Lung (tissue), 12 donors: ENCODE data around the gene DTYMK. TPM values are rescaled to one million over a fixed set of nuclear protein-coding genes. Genes with fewer than 3 reads are reported as not detected.

Source experiments
- ATAC-seq: fragments of 200-7000 bp; cut with Tn5 transposase; one replicate; pipeline ENCODE4 v1.9.1; 2020; ENCODE audit warnings: moderate number of reproducible peaks; ENCODE audit not compliant: insufficient read depth, low FRiP score
- DNase-seq, 3 donors: peaks; one replicate each; pipeline ENCODE4 v3.0.0-alpha.2; 2013 to 2017
- H3K27ac ChIP-seq, 2 donors: one replicate each; pipeline ENCODE4 v1.5.1; 2013; ENCODE audit warnings: mild to moderate bottlenecking in 2 of 2, moderate library complexity in 2 of 2, control low read depth in 1 of 2, inconsistent platforms in 1 of 2, low read depth in 1 of 2, low read length in 1 of 2
- H3K27me3 ChIP-seq, 3 donors: one replicate each; pipeline ENCODE4 v1.5.1; 2013; ENCODE audit warnings: low read length in 2 of 3; ENCODE audit not compliant: control insufficient read depth in 3 of 3, insufficient read depth in 3 of 3
- H3K36me3 ChIP-seq, 4 donors: one replicate each; pipeline ENCODE4 v1.5.1; 2013; ENCODE audit warnings: low read length in 4 of 4, mild to moderate bottlenecking in 1 of 4, moderate library complexity in 1 of 4; ENCODE audit not compliant: control insufficient read depth in 4 of 4, insufficient read depth in 4 of 4
- H3K4me1 ChIP-seq, 5 donors: one replicate each; pipeline ENCODE4 v1.5.1; 2013; ENCODE audit warnings: low read length in 5 of 5, mild to moderate bottlenecking in 2 of 5, moderate library complexity in 1 of 5; ENCODE audit not compliant: control insufficient read depth in 5 of 5, insufficient read depth in 5 of 5
- H3K4me3 ChIP-seq: one replicate; pipeline ENCODE4 v1.5.1; 2013; ENCODE audit warnings: mild to moderate bottlenecking, control low read depth, moderate library complexity
- H3K9ac ChIP-seq, 2 donors: one replicate each; pipeline ENCODE4 v1.5.1; 2013; ENCODE audit warnings: low read length in 2 of 2, control low read depth in 1 of 2; ENCODE audit not compliant: insufficient read depth in 1 of 2
- H3K9me3 ChIP-seq, 4 donors: one replicate each; pipeline ENCODE4 v1.5.1; 2013; ENCODE audit warnings: low read length in 3 of 4, mild to moderate bottlenecking in 1 of 4, moderate library complexity in 1 of 4; ENCODE audit not compliant: control insufficient read depth in 4 of 4, insufficient read depth in 3 of 4
- WGBS, 2 donors: extraction: QIAGEN DNeasy Blood & Tissue Kit; methylation state at CpG; one replicate each; pipeline ENCODE4 v1.1.7; 2013; 5-methylcytosine and 5-hydroxymethylcytosine counted together
- polyA plus RNA-seq, 2 donors: library from polyadenylated mRNA; stranded (reverse); fragments of 200-250 nt; gene quantifications; one replicate each; pipeline ENCODE4 v1.2.1, GENCODE V29; 2013
- total RNA-seq, 2 donors: library from RNA; depleted of rRNA in 1 of 2; stranded (reverse); fragments of >200 nt in 1 of 2; gene quantifications; one replicate each; pipeline ENCODE4 v1.2.1, GENCODE V29; 2014 to 2021
- TF ChIP-seq, protein P1 (sequence below): IDR thresholded peaks from 2 replicates; pipeline ENCODE4 v1.5.1; 2012; ENCODE audit warnings: mild to moderate bottlenecking; ENCODE audit errors: control extremely low read depth, extremely low read depth
- donor health status: control.
- donor health status: control.
- donor health status: Bipolar disorder and iron deficiency.
- donor health status: healthy.
- donor health status: DM: yes; HTN: yes; CAD: no.

DTYMK gene
- total and polyA plus RNA-seq, 4 donors, result 15.6 to 24.3 (median 19.7) TPM

DNA sequence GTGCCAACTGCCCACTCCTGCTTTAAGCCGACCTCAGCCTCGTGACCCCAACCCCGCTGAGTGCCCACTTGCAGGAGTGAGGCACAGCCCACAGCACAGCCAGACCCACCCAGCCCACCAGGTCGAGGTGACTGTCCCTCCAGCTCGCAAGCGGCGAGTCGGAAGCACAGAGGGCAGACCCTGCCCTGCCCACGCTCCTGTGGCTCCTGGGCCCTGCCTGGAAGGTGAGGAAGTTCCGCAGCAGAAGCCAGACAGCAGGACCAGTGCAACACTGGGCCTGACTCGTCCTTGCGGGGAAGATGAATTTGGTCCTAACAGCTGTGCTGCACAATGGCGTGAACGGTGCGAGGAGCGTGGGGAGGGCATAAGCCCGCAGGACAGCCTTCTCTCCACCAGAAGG is 9.9 kb downstream of the DTYMK start:
- WGBS, 2 donors, result 91 to 95% methylated on average over 17 of the region's 17 CpGs
- ATAC-seq (no peak), DNase-seq (no peak)
- H3K36me3 ChIP-seq, result peaks cover 0 to 50% (median 20%) of the 10 kb centered on the region in 4 donors
- no peak overlapping the region for H3K9ac ChIP-seq
- H3K27me3 ChIP-seq, result no peaks in the 10 kb centered on the region
- no peak overlapping the region for H3K4me3 ChIP-seq
- H3K4me1 ChIP-seq, result no peaks in the 10 kb centered on the region
- no peak overlapping the region for H3K27ac ChIP-seq
- no peaks in the 10 kb centered on the region for H3K9me3 ChIP-seq
- TF ChIP-seq, protein P1, sequence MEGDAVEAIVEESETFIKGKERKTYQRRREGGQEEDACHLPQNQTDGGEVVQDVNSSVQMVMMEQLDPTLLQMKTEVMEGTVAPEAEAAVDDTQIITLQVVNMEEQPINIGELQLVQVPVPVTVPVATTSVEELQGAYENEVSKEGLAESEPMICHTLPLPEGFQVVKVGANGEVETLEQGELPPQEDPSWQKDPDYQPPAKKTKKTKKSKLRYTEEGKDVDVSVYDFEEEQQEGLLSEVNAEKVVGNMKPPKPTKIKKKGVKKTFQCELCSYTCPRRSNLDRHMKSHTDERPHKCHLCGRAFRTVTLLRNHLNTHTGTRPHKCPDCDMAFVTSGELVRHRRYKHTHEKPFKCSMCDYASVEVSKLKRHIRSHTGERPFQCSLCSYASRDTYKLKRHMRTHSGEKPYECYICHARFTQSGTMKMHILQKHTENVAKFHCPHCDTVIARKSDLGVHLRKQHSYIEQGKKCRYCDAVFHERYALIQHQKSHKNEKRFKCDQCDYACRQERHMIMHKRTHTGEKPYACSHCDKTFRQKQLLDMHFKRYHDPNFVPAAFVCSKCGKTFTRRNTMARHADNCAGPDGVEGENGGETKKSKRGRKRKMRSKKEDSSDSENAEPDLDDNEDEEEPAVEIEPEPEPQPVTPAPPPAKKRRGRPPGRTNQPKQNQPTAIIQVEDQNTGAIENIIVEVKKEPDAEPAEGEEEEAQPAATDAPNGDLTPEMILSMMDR, result no peak

DNA sequence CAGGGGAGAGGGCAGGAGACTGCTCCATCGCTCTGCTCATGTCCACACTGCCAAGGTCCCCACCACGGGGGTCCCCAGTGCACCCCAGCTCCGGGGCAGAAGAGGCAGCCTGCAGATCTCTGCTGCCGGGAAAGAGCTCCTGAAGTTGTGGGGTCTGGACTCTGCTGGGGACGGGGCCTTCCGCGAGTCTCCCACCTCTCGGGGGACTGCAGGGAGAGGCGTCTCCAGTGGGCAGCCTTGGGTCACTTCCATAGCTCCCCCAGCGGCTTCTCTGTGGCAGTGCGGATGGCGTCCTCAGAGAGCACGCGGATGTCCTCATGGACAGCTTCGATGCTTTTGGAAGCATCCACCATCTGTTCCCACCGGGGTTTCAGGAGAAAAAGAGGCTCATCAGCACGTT is 10.7 kb downstream of the DTYMK start:
- H3K36me3 ChIP-seq, result peaks cover 0 to 54% (median 21%) of the 10 kb centered on the region in 4 donors
- no peaks in the 10 kb centered on the region for H3K4me1 ChIP-seq
- DNase-seq (no peak), ATAC-seq (no peak)
- TF ChIP-seq, protein P1, result no peak
- no peak overlapping the region for H3K9ac ChIP-seq
- no peak overlapping the region for H3K4me3 ChIP-seq
- WGBS, 2 donors, result 88 to 96% methylated on average over 17 of the region's 17 CpGs
- no peaks in the 10 kb centered on the region for H3K9me3 ChIP-seq
- no peak overlapping the region for H3K27ac ChIP-seq
- no peaks in the 10 kb centered on the region for H3K27me3 ChIP-seq

DNA sequence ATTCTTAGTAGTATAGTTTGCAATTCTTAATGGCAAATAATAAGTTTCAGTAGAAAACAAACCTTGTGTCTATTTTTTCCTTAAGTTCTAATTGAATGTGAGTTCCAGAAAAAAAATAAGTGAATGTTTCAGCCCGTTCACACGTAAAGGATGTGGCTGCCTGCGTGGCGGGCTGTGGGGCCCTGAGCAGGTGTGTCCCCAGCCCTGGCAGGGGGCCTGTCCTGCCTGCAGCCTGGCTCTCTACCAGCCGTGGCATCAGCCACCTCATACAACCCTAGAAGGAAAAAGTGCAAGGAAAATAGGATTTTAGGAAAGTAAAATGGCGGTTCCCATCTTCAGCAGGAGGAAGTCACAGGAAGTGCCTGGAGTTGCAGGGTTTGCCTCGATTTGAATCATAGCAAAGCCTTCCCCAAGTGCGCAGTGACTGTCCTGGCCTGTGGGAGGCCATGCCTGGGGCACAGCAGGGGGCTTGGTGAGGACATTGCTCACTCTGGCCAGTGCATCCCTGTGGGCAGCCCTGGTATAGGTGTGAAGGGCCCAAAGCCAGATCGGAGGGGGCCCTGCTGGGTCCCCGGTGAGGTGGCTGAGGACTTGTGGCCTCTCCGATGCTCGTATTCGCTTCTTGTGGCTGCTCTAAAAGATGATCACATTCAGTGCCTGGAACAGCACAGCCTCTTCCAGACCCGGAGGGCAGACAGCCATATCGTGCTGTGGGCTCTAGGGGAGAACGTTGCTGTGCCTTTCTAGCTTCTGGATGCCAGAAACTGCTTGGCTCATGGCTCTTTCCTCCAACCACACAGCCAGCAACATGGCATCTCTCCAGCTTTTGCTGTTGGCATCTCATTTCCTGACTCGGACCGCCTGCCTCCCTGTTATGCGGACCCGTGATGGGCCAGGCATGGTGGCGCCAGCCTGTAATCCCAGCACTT is 12.6 kb downstream of the DTYMK start:
- H3K36me3 ChIP-seq, result peaks cover 0 to 64% (median 23%) of the 10 kb centered on the region in 4 donors
- H3K9me3 ChIP-seq, result no peaks in the 10 kb centered on the region
- no peak overlapping the region for H3K9ac ChIP-seq
- ATAC-seq, result no peak
- no peak overlapping the region for H3K27ac ChIP-seq
- H3K27me3 ChIP-seq, result no peaks in the 10 kb centered on the region
- H3K4me3 ChIP-seq, result no peak overlapping the region
- DNase-seq, result no peak
- no peaks in the 10 kb centered on the region for H3K4me1 ChIP-seq
- 84 to 86% methylated on average over 21 of the region's 21 CpGs for WGBS, 2 donors
- TF ChIP-seq, protein P1, result no peak
